COLO829 (cell line): ENCODE results near the gene TMEM220.
A peak's percentile ranks its signal among the peaks of the same experiment; 100 is the strongest.
"Not testable (repeated sequence)": the region's sequence is repeated elsewhere in the genome, so short reads cannot be mapped to it uniquely, and the experiment has no call there.

Experiments
- DNase-seq: peaks from one replicate; pipeline ENCODE4 v3.0.0; 2012; ENCODE audit warnings: low spot score

Gene TMEM220

DNA sequence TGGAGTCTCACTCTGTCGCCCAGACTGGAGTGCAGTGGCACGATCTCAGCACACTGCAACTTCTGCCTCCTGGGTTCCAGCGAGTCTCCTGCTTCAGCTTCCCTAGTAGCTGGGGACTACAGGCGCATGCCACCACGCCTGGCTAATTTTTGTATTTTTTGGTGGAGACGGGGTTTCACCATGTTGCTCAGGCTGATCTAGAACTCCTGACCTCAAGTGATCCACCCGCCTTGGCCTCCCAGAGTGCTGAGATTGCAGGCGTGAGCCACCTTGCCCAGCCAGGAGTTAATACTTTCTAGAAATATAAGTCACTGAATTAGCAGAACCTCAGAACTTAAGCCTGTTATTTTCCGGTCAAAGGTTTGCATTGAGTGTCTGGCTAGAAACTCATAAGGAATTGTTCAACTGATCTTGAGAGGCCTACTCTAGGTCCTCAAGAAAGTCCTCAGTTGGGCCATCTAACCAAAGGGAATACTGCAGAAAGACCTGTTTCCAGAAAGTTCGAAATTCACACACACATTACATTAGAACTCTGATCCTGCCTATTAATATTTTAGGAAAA lies 1.4 kb downstream of the TMEM220 start:
- no peak for DNase-seq

DNA sequence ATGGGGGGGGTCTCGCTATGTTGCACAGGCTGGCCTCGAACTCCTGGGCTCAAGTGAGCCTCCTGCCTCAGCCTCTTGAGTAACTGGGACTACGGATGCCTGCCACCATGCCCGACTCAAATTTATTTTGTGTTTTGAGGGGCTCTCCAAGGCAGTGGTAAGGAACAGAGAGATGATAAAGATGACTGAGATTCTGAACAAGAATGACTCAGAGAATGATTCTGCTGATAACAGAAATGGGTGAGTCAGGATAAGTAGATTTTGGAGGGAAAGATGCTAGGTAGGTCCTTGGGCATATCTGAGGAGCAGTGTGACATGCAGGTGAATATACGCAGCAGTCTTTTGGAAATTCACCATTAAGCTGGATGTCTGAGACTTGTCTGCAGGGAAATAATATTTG lies 2.6 kb downstream of the TMEM220 start:
- no peak for DNase-seq

DNA sequence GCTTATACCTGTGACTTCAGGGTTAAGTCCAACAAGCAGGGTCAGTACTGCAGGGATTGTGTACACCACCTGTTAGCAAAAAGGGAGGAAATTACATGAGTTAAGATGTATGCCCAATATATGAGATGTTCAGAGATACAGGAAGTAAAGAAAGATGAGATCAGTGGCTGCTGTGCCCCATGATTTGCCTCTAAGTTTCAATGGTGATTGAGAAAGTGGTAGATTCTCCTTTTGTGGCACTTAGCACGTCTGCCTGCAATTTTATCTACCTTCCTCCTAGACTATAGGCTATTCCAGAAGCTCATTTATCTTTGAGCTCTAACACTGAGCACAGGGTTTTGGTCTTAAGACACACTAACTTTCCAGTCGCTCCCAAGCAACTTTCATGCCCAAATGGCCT lies 3.6 kb downstream of the TMEM220 start:
- DNase-seq, result no peak

- DNase-seq, result no peak
These were observed 4.6 kb downstream of the TMEM220 start for GRCh38 chr17:10725262-10725661.

DNA sequence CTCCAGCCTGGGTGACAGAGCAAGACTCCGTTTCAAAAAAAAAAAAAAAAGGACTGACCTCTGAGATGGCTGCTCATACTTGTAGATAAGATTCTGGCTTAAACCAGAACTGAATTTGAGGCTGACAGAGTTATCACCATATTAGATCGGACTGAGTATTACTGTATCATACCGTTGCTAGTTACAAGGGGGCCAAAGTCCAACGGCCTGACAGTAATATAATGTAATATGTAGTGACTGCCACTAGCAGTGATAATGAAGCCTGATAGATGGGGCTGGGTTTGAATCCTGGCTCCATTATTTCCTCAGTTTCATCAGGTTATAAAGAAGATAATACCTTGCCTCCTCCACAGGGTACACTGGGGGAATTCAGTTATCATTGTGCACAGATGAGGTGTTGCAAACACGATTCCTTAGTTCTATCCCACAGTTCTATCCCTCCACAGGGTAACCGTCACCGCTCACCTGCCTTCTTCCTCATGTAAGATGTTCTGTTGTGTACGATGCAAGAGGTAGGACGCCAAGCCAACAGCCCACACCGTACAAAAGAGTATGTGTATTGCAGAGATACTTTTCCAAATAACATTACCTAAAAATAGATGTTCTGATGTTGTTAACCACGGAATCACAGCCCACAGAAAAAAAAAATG lies 5.2 kb downstream of the TMEM220 start:
- no peak for DNase-seq

GRCh38 chr17:10718547-10718946 lies 11.3 kb downstream of the TMEM220 start:
- DNase-seq, result no peak

GRCh38 chr17:10716218-10716617 lies 13.6 kb downstream of the TMEM220 start:
- no peak for DNase-seq

DNA sequence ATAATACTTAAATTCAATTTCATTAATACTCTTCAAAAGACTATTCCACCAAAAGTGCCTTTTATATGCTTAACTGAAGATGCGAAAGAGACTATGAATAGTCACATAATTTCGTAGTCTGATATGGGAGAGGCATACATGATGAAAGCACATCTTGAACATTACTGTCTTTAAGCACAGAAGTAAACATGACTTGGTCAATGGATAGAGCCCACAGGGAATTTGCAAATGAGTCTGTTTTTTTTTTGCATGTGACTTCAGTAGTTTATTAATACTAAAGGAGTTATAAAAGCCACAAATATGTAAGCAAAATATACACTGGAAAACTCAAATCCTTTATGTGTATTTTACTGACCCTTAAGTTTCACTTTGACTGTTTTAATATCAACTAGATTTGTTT lies 16.5 kb downstream of the TMEM220 start:
- no peak for DNase-seq

DNA sequence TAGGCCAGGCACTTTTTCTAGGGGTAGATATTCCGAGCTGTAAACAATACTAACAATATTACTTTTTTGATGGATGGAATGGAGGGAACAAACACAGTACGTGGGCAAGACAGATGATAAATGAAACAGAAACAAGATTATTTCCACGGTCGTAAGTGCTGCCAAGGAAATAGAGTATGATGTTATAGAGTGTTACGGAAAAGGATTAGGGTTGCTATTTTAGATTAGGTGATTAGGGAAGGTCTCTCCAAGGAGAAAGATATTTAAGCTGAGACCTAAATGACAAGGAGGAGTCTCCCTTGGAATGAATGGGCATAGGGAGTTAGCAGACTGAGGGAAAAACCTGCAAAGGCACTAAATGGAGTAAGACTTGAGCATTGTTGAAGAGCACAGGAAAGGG lies 24.1 kb downstream of the TMEM220 start:
- DNase-seq, result no peak

DNA sequence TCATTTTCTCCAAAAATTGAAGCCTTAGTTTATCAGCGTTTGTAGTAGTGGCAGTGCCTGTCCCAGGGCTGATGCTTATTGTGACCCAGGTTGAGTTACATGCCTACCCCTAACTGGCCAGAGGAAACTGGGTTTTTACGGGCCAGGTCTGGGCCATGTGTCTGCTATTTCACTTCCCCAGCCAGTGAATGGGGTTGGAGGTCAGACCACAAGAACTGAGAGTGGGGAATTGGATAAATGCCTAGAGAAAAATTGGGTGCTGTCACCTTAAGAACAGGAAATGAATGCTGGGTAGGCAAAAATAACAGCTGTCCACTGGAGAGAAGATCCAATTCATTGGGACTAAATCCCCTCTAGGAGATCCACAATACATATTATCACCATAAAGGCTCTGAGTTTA lies 27.2 kb downstream of the TMEM220 start:
- no peak for DNase-seq

GRCh38 chr17:10699856-10700255 lies 30.0 kb downstream of the TMEM220 start:
- no peak for DNase-seq

- no peak for DNase-seq
These were observed 31.6 kb downstream of the TMEM220 start for GRCh38 chr17:10698096-10698818.

GRCh38 chr17:10697092-10698081 lies 32.4 kb downstream of the TMEM220 start, which contains the start of the genes ADPRM and SCO1:
Gene ADPRM (plus strand): TSS chr17:10697594. CDS start chr17:10704927, 7,333 bp downstream.
Gene SCO1 (minus strand): TSS chr17:10697533. CDS start chr17:10697507, 26 bp downstream.
- DNase-seq, result peak; percentile 88

- DNase-seq, result not testable (repeated sequence)
These were observed 33.9 kb downstream of the TMEM220 start for GRCh38 chr17:10695875-10696407.

DNA sequence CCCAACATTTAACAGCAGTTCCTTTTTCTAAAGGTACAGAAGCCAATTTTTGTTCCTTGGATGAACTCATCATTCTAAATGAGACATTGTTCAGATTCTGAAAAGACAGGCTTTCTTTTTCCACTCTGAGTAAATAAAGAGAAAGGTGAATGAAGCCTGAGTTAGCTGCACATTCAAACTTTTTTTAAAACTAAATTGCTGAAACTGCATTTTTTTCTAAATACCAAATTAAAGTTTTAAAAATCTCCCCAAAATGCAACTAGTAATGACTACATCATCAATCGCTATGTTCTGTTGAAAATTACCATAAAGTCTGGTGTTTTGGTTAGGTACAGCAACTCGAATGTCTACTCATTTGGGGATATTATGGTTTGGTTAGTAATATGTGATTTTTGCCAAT lies 42.3 kb downstream of the TMEM220 start:
- DNase-seq, result no peak

GRCh38 chr17:10683853-10684252 lies 46.0 kb downstream of the TMEM220 start:
- no peak for DNase-seq

- DNase-seq, result no peak
These were observed 47.9 kb downstream of the TMEM220 start for GRCh38 chr17:10681866-10682446.

DNA sequence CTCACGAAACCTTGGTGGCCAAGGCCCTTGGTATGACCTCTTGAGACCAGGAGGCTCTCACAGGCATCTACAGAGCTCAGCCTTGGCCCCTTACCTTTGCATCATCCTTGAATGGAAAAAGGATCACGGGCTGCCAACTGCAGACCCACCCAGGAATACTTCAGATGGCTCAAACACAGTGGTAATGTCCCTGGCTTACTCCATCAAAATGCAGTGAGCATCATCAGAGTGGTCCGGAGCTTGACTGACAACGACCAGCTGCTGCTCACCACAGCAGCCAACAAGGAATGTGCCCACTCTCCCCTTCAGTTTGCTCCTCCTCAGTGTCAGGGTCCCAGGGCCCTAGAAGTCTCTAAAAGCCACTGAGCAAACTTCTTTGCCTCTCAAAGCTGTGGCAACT lies 55.1 kb downstream of the TMEM220 start:
- DNase-seq, result no peak

GRCh38 chr17:10673312-10673711 lies 56.5 kb downstream of the TMEM220 start:
- no peak for DNase-seq

GRCh38 chr17:10668775-10669174 lies 61.0 kb downstream of the TMEM220 start:
- no peak for DNase-seq

DNA sequence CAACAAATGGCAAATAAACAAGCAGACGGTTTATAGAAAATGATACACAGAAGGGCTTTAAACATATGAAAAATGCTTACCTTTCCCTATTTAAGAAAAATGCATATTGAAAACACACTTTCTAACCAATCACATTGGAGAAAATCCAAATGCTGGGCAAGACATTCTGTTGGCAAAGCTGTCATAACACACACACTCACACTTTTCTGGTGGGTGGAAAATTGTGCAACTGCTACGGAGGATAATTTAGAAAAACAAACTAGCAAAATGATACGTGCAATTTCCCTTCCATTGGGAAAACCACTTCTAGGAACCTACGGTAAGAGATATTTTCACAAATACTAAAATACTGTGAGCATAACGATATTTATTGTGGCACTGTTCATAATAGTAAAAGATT lies 62.9 kb downstream of the TMEM220 start:
- DNase-seq, result no peak
